Measurements from ENCODE around the gene TRMT11.

TRMT11 gene

GRCh38 chr6:126041516-126041915, 55.2 kb downstream of the TRMT11 start:
- Histone ChIP-seq H3K27me3 (ENCODE audit: control insufficient read depth in 1 of 2, insufficient read depth in 2 of 2, low read length in 2 of 2) (no peaks in the 10 kb centered on the region), H3K27ac (ENCODE audit: low read length) (no peak overlapping the region), H3K4me3 (ENCODE audit: low read length in 2 of 2) (no peak overlapping the region), H3K4me1 (ENCODE audit: control insufficient read depth, insufficient read depth, low read length) (no peaks in the 10 kb centered on the region), H3K9ac (ENCODE audit: low read length in 2 of 2) (no peak overlapping the region), H3K9me3 (ENCODE audit: control insufficient read depth in 2 of 2, low read length in 2 of 2) (no peaks in the 10 kb centered on the region), H3K36me3 (ENCODE audit: control insufficient read depth in 2 of 2, insufficient read depth in 2 of 2, low read length in 2 of 2) (peaks cover 3 to 8% of the 10 kb centered on the region in 2 donors)

GRCh38 chr6:126042001-126042419, 55.7 kb downstream of the TRMT11 start:
- Histone ChIP-seq H3K4me1 (ENCODE audit: control insufficient read depth, insufficient read depth, low read length) (no peaks in the 10 kb centered on the region), H3K9me3 (ENCODE audit: control insufficient read depth in 2 of 2, low read length in 2 of 2) (no peaks in the 10 kb centered on the region), H3K27me3 (ENCODE audit: control insufficient read depth in 1 of 2, insufficient read depth in 2 of 2, low read length in 2 of 2) (no peaks in the 10 kb centered on the region), H3K4me3 (ENCODE audit: low read length in 2 of 2) (no peak overlapping the region), H3K27ac (ENCODE audit: low read length) (no peak overlapping the region), H3K9ac (ENCODE audit: low read length in 2 of 2) (no peak overlapping the region), H3K36me3 (ENCODE audit: control insufficient read depth in 2 of 2, insufficient read depth in 2 of 2, low read length in 2 of 2) (peaks cover 0 to 8% of the 10 kb centered on the region in 2 donors)

- Histone ChIP-seq H3K9ac (ENCODE audit: low read length in 2 of 2) (no peak overlapping the region), H3K27ac (ENCODE audit: low read length) (no peak overlapping the region), H3K27me3 (ENCODE audit: control insufficient read depth in 1 of 2, insufficient read depth in 2 of 2, low read length in 2 of 2) (no peaks in the 10 kb centered on the region), H3K4me3 (ENCODE audit: low read length in 2 of 2) (no peak overlapping the region), H3K9me3 (ENCODE audit: control insufficient read depth in 2 of 2, low read length in 2 of 2) (no peaks in the 10 kb centered on the region), H3K4me1 (ENCODE audit: control insufficient read depth, insufficient read depth, low read length) (no peaks in the 10 kb centered on the region), H3K36me3 (ENCODE audit: control insufficient read depth in 2 of 2, insufficient read depth in 2 of 2, low read length in 2 of 2) (peaks cover 4 to 7% of the 10 kb centered on the region in 2 donors)
These were observed 61.3 kb downstream of the TRMT11 start for GRCh38 chr6:126047648-126048047.

DNA sequence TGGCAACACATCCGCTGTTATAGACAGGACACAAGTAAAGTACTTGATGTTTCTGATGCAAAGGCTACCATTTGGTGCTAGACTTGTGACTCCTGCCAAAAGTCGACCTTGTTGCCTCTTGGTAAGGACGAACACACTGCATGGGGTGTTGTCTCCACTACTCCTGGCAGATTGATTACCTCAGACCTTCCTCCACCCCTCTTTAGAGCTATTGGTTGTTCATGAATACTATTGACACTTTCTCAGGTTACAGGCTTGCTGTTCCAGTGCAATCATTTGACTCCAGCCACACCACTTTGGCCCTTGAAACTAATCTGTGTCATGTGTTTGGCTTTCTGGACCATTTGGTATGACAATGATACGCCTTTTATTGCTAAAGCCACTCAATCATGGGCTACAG, 62.3 kb downstream of the TRMT11 start:
- H3K4me3 ChIP-seq (ENCODE audit: low read length in 2 of 2): no peak overlapping the region
- H3K27ac ChIP-seq (ENCODE audit: low read length): no peak overlapping the region
- no peaks in the 10 kb centered on the region for H3K9me3 ChIP-seq (ENCODE audit: control insufficient read depth in 2 of 2, low read length in 2 of 2)
- no peaks in the 10 kb centered on the region for H3K4me1 ChIP-seq (ENCODE audit: control insufficient read depth, insufficient read depth, low read length)
- H3K36me3 ChIP-seq (ENCODE audit: control insufficient read depth in 2 of 2, insufficient read depth in 2 of 2, low read length in 2 of 2): peaks cover 4 to 11% of the 10 kb centered on the region in 2 donors
- H3K27me3 ChIP-seq (ENCODE audit: control insufficient read depth in 1 of 2, insufficient read depth in 2 of 2, low read length in 2 of 2): no peaks in the 10 kb centered on the region
- H3K9ac ChIP-seq (ENCODE audit: low read length in 2 of 2): no peak overlapping the region

DNA sequence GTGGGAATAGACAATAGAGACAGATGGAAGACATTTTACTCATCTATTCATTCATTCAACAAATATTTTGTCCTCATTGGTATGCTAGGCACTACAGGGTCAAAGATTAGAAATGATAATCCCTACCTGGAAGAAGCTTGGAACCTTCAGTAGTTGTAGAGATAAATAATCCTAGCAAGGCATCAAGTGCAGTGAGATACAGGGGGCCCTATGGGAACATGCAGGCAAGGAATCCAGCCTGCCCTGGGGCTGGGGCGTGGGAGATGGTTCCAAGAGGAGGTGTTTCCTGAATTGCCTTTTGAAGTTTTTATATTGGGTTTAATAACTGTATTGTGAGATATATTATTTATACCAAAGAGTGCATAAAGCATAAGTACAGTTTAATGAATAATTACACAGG, 64.5 kb downstream of the TRMT11 start:
- H3K27me3 ChIP-seq (ENCODE audit: control insufficient read depth in 1 of 2, insufficient read depth in 2 of 2, low read length in 2 of 2): no peaks in the 10 kb centered on the region
- H3K9me3 ChIP-seq (ENCODE audit: control insufficient read depth in 2 of 2, low read length in 2 of 2): no peaks in the 10 kb centered on the region
- no peak overlapping the region for H3K4me3 ChIP-seq (ENCODE audit: low read length in 2 of 2)
- peaks cover 4% of the 10 kb centered on the region for H3K4me1 ChIP-seq (ENCODE audit: control insufficient read depth, insufficient read depth, low read length)
- no peak overlapping the region for H3K9ac ChIP-seq (ENCODE audit: low read length in 2 of 2)
- no peak overlapping the region for H3K27ac ChIP-seq (ENCODE audit: low read length)
- peaks cover 4 to 11% of the 10 kb centered on the region in 2 donors for H3K36me3 ChIP-seq (ENCODE audit: control insufficient read depth in 2 of 2, insufficient read depth in 2 of 2, low read length in 2 of 2)

DNA sequence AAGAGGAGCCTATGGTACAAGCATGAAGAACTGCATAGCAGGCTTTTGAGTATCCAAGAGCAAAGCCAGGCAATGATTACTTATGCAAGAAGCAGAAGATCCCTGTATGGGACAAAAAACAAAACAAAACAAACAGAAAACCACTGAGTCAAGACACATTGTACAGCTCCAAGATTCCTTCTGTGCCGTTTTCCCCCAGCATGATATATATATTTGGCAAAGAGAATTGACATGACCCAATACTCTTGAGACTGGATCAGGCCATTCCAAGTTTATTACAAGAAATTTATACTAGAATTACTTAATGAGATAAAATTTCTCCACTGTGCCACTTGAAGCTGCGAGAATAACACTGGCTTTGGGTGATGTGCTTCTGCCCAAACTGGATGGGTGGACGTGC, 65.5 kb downstream of the TRMT11 start:
- peaks cover 4 to 11% of the 10 kb centered on the region in 2 donors for H3K36me3 ChIP-seq (ENCODE audit: control insufficient read depth in 2 of 2, insufficient read depth in 2 of 2, low read length in 2 of 2)
- H3K9ac ChIP-seq (ENCODE audit: low read length in 2 of 2): no peak overlapping the region
- no peak overlapping the region for H3K4me3 ChIP-seq (ENCODE audit: low read length in 2 of 2)
- H3K27me3 ChIP-seq (ENCODE audit: control insufficient read depth in 1 of 2, insufficient read depth in 2 of 2, low read length in 2 of 2): no peaks in the 10 kb centered on the region
- H3K27ac ChIP-seq (ENCODE audit: low read length): no peak overlapping the region
- H3K9me3 ChIP-seq (ENCODE audit: control insufficient read depth in 2 of 2, low read length in 2 of 2): no peaks in the 10 kb centered on the region
- peaks cover 4% of the 10 kb centered on the region for H3K4me1 ChIP-seq (ENCODE audit: control insufficient read depth, insufficient read depth, low read length)

DNA sequence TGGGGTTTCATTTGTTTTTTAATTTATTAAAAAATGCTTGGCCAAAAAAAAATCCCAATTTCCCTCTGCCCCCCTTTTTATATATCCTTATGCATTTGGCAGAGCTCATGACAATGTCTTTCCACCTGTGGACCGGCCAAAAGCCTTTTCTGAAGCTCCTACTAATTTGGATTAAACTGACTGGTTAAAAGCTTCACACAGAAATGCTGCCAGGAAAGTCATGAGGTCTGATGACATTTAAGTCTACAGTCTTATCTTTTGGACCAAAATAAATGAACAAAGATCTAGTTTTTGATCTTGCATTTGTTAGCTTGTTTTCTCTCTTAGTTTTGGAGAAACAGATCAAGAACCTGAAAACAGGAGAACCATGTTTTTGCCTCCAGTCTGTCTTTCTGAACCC, 66.1 kb downstream of the TRMT11 start:
- no peak overlapping the region for H3K9ac ChIP-seq (ENCODE audit: low read length in 2 of 2)
- H3K9me3 ChIP-seq (ENCODE audit: control insufficient read depth in 2 of 2, low read length in 2 of 2): no peaks in the 10 kb centered on the region
- no peaks in the 10 kb centered on the region for H3K27me3 ChIP-seq (ENCODE audit: control insufficient read depth in 1 of 2, insufficient read depth in 2 of 2, low read length in 2 of 2)
- peaks cover 4% of the 10 kb centered on the region for H3K4me1 ChIP-seq (ENCODE audit: control insufficient read depth, insufficient read depth, low read length)
- no peak overlapping the region for H3K27ac ChIP-seq (ENCODE audit: low read length)
- no peak overlapping the region for H3K4me3 ChIP-seq (ENCODE audit: low read length in 2 of 2)
- peaks cover under 1 to 9% of the 10 kb centered on the region in 2 donors for H3K36me3 ChIP-seq (ENCODE audit: control insufficient read depth in 2 of 2, insufficient read depth in 2 of 2, low read length in 2 of 2)

- no peaks in the 10 kb centered on the region for H3K9me3 ChIP-seq (ENCODE audit: control insufficient read depth in 2 of 2, low read length in 2 of 2)
- H3K36me3 ChIP-seq (ENCODE audit: control insufficient read depth in 2 of 2, insufficient read depth in 2 of 2, low read length in 2 of 2): peaks cover 0 to 4% of the 10 kb centered on the region in 2 donors
- no peak overlapping the region for H3K27ac ChIP-seq (ENCODE audit: low read length)
- no peak overlapping the region for H3K4me3 ChIP-seq (ENCODE audit: low read length in 2 of 2)
- no peaks in the 10 kb centered on the region for H3K27me3 ChIP-seq (ENCODE audit: control insufficient read depth in 1 of 2, insufficient read depth in 2 of 2, low read length in 2 of 2)
- peaks cover 4% of the 10 kb centered on the region for H3K4me1 ChIP-seq (ENCODE audit: control insufficient read depth, insufficient read depth, low read length)
- H3K9ac ChIP-seq (ENCODE audit: low read length in 2 of 2): no peak overlapping the region
These were observed 67.9 kb downstream of the TRMT11 start for GRCh38 chr6:126054258-126054702.

- Histone ChIP-seq H3K27ac (ENCODE audit: low read length) (no peak overlapping the region), H3K36me3 (ENCODE audit: control insufficient read depth in 2 of 2, insufficient read depth in 2 of 2, low read length in 2 of 2) (peaks cover 0 to 4% of the 10 kb centered on the region in 2 donors), H3K27me3 (ENCODE audit: control insufficient read depth in 1 of 2, insufficient read depth in 2 of 2, low read length in 2 of 2) (no peaks in the 10 kb centered on the region), H3K9ac (ENCODE audit: low read length in 2 of 2) (no peak overlapping the region), H3K4me3 (ENCODE audit: low read length in 2 of 2) (no peak overlapping the region), H3K9me3 (ENCODE audit: control insufficient read depth in 2 of 2, low read length in 2 of 2) (no peaks in the 10 kb centered on the region), H3K4me1 (ENCODE audit: control insufficient read depth, insufficient read depth, low read length) (peaks cover 4% of the 10 kb centered on the region)
These were observed 68.5 kb downstream of the TRMT11 start for GRCh38 chr6:126054802-126055201.

DNA sequence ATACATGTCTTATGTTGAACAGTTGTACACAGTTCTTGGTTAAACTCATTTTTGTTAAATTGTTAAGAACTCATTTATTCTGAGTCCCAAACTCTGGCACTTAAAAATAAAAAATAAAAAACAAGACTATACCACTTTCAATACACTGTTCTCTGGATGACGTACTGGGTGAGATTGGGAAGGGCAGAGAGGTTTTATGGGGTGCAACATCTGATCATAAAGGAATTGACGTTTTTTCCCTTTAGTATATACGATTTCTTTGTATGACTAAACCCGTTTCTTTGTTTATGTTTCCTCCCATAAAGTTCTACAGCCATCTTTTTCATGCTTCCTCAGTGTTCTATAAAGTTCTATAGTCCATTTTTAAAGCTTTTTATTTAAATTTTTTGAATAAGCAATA, 69.1 kb downstream of the TRMT11 start:
- H3K9me3 ChIP-seq (ENCODE audit: control insufficient read depth in 2 of 2, low read length in 2 of 2): no peaks in the 10 kb centered on the region
- H3K27me3 ChIP-seq (ENCODE audit: control insufficient read depth in 1 of 2, insufficient read depth in 2 of 2, low read length in 2 of 2): no peaks in the 10 kb centered on the region
- H3K36me3 ChIP-seq (ENCODE audit: control insufficient read depth in 2 of 2, insufficient read depth in 2 of 2, low read length in 2 of 2): peaks cover 0 to 4% of the 10 kb centered on the region in 2 donors
- H3K9ac ChIP-seq (ENCODE audit: low read length in 2 of 2): no peak overlapping the region
- peaks cover 4% of the 10 kb centered on the region for H3K4me1 ChIP-seq (ENCODE audit: control insufficient read depth, insufficient read depth, low read length)
- H3K4me3 ChIP-seq (ENCODE audit: low read length in 2 of 2): no peak overlapping the region
- no peak overlapping the region for H3K27ac ChIP-seq (ENCODE audit: low read length)

- no peaks in the 10 kb centered on the region for H3K9me3 ChIP-seq (ENCODE audit: control insufficient read depth in 2 of 2, low read length in 2 of 2)
- peaks cover 4% of the 10 kb centered on the region for H3K4me1 ChIP-seq (ENCODE audit: control insufficient read depth, insufficient read depth, low read length)
- no peak overlapping the region for H3K4me3 ChIP-seq (ENCODE audit: low read length in 2 of 2)
- H3K27ac ChIP-seq (ENCODE audit: low read length): no peak overlapping the region
- H3K36me3 ChIP-seq (ENCODE audit: control insufficient read depth in 2 of 2, insufficient read depth in 2 of 2, low read length in 2 of 2): peaks cover 0 to 4% of the 10 kb centered on the region in 2 donors
- no peak overlapping the region for H3K9ac ChIP-seq (ENCODE audit: low read length in 2 of 2)
- no peaks in the 10 kb centered on the region for H3K27me3 ChIP-seq (ENCODE audit: control insufficient read depth in 1 of 2, insufficient read depth in 2 of 2, low read length in 2 of 2)
These were observed 70.1 kb downstream of the TRMT11 start for GRCh38 chr6:126056355-126057004.
